HG02981 (cell line): ENCODE data around the gene WDR81.
"Not testable (repeated sequence)": the region's sequence is repeated elsewhere in the genome, so short reads cannot be mapped to it uniquely, and the experiment has no call there.

Experiments
- ATAC-seq: cut with Tn5 transposase; IDR thresholded peaks from one replicate; pipeline ENCODE4 v1.9.1; 2021; ENCODE audit warnings: mild to moderate bottlenecking, moderate library complexity; ENCODE audit not compliant: unreplicated experiment

The WDR81 gene

DNA sequence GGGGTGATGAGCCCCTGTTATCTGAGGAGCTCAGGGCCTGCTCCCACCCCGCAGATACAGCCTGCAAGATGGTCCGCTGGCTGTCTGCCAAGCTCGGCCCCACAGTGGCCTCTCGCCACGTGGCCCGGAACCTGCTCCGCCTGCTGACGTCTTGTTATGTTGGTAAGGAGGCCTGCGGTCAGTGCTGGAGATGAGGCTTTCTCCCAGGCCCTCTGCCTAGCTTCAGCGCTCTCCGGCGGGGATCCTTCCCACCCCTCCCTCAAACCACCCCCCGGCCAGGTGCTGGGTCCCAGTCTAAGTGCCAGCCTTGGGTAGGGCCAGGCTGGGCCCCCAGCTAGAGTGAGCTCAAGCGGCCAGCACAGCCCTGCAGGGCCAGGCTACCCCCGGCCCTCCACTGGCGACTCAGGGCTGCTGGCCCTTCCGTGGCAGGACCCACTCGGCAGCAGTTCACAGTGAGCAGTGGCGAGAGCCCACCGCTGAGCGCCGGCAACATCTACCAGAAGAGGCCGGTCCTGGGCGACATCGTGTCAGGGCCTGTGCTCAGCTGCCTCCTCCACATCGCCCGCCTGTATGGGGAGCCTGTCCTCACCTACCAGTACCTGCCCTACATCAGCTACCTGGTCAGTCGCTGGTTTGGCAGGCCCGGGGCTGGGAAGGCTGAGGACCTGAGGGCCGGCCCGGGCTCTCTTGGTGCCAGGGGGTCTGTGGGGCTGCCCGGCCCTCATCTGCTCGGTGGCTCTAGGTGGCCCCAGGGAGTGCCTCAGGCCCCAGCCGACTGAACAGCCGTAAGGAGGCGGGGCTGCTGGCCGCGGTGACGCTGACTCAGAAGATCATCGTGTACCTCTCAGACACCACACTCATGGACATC, 6.1 kb downstream of the WDR81 start:
- ATAC-seq, result no peak

GRCh38 chr17:1731194-1731506, 6.6 kb downstream of the WDR81 start:
- no peak for ATAC-seq

DNA sequence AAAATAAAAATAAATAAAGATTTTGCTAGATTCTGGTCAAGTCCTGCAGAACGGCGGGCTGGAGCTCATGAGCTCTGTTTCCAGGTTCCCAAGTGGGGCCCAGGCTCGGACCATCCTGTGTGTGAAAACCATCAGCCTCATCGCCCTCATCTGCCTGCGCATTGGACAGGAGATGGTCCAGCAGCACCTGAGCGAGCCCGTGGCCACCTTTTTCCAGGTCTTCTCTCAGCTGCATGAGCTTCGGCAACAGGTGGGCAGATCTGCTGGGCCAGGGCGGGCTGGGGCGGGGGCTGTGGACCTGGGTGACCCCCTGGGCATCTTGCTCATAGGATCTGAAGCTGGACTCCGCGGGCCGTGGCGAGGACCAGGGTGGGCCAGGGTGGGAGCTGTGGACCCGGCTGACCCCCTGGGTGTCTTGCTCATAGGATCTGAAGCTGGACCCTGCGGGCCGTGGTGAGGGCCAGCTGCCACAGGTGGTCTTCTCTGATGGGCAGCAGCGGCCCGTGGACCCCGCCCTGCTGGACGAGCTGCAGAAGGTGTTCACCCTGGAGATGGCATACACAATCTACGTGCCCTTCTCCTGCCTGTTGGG, 7.8 kb downstream of the WDR81 start:
- ATAC-seq, result no peak

DNA sequence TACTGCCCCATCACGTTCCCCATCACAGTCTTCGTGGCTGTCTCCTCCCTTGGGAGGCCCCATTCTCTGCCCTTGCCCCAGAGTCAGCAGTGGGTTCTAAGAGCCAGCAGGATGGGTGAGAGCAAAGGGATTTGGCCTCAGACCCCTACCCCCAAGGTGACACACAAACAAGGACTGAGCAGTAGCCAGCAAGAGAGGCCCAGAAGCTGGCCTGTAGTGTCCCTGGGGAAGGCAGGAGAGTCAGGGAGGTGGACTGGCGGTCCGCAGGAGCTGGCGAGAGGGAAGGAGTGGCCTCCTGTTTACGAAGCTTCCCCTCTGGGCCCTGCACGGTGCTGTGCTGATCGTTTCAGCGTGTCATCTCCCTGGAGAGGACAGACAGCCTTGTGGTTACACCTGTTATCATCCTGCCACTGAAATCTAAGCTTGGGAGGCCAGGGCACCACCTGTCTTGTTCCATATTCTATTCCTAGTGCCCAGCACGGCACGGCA, 8.4 kb downstream of the WDR81 start:
- ATAC-seq, result no peak

DNA sequence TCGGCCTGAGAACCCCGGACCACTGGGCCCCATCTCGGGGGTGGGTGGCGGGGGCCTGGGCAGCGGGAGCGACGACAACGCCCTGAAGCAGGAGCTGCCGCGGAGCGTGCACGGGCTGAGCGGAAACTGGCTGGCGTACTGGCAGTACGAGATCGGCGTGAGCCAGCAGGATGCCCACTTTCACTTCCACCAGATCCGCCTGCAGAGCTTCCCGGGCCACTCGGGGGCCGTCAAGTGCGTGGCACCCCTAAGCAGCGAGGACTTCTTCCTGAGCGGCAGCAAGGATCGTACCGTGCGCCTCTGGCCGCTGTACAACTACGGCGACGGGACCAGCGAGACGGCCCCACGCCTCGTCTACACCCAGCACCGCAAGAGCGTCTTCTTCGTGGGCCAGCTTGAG, 9.3 kb downstream of the WDR81 start:
- no peak for ATAC-seq

DNA sequence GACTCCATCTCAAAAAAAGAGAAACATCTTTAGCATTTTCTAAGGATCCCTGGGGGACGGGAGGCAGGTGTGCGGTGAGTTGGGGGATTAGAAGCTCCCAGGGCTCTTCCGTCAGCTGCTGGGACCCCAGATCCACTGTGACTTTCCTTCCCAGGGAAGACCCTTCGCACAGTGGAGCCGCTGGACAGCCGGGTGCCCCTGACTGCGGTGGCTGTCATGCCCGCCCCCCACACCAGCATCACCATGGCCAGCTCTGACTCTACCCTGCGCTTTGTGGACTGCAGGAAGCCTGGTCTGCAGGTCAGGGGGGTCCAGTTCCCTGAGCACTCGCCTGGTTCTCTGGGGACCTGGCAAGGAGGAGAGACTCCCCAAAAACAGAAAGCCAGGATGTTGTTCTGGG, 10.9 kb downstream of the WDR81 start:
- ATAC-seq, result no peak

GRCh38 chr17:1735834-1736347, 11.4 kb downstream of the WDR81 start:
- ATAC-seq, result no peak

- no peak for ATAC-seq
These were observed 12.1 kb downstream of the WDR81 start for GRCh38 chr17:1736348-1737281.

DNA sequence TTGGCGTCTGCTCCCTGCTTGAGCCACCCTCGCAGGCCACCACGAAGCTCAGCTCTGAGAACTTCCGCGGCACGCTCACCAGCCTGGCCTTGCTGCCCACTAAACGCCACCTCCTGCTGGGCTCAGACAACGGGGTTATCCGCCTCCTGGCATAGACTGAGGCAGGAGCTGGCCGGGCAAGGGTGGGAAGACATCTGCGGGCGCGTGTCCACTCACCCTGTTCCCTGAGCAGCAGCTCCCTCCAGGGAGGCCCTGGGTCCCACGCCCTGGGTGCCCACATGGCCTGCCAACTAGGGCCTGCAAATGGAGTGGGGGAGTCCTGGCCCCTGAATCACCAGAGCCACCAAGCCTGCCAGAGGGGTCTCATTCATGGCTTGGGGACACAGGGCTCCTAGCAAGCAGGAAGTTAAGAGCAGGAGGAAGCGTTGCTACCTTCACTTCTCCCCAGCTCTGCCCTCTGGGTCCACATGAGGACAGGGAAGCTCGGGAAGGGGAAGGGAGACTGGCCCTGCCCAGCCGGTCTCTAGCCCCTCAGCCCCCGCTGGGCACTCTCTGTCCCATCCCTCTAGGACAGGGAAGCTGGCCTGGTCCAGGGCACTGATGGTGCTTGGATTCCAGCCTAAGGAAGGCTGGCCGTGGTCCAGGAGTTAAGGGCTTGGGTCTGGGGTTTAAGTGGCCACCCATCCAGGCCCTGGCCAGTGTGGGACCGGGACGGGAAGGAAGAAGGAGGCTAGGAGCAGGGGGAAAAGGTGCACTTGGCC, 13.2 kb downstream of the WDR81 start:
- ATAC-seq, result no peak

DNA sequence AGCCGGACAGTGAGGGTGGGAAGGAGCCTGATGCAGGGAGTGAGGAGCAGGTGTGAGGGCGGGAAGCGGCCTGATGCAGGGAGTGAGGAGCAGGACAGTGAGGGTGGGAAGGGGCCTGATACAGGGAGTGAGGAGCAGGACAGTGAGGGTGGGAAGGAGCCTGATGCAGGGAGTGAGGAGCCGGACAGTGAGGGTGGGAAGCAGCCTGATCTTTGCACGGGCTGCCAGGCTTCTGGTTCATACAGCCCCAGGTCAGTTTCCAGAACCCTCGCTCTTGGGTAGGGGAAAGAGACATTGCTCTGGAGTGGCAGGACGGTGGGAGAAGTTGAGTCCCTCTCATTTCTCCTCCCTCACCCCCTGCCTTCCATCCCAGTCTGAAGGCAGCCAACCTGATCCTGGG, 17.4 kb downstream of the WDR81 start:
- ATAC-seq, result not testable (repeated sequence)

GRCh38 chr17:1742371-1743087, 18.0 kb downstream of the WDR81 start, which contains the start of gene SERPINF2:
SERPINF2 (plus strand) TSS chr17:1742871; CDS start chr17:1744996, 2,125 bp downstream.
- ATAC-seq, result no peak

DNA sequence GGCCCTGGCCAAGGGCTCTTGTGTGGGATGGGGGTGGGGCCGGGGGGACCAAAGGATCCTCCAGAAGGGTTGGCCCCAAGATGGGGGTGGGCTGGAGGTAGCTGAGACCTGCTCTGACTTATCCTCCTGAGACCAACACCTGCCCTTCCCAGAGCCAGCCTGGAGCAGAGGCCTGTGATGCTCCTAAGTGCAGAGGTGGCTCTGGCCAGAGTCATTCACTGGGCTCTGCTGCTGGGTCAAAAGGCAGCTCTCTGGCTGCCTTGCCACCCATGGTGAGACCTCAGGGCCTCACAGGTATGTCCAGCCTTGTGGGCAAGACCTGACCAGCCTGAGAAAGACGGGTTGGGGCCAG, 18.6 kb downstream of the WDR81 start:
- ATAC-seq, result no peak

- ATAC-seq, result no peak
These were observed 20.3 kb downstream of the WDR81 start for GRCh38 chr17:1744551-1745512.

DNA sequence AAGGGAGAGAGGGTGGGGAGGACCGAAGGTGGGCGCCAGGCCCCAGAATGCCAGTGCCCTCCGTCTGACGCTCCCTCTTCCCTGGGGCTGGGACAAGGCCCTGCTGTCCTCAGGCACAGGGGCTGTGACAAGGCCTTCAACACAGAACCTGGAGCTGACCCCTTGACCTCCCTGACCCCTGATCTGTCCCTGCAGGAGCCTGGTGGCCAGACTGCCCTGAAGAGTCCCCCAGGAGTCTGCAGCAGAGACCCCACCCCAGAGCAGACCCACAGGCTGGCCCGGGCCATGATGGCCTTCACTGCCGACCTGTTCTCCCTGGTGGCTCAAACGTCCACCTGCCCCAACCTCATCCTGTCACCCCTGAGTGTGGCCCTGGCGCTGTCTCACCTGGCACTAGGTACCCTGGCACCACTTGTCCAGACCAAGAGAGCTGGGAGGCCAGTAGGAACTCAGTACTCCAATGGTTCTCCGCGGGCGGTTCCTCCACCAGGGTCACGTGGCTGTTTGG, 21.1 kb downstream of the WDR81 start:
- ATAC-seq, result no peak

DNA sequence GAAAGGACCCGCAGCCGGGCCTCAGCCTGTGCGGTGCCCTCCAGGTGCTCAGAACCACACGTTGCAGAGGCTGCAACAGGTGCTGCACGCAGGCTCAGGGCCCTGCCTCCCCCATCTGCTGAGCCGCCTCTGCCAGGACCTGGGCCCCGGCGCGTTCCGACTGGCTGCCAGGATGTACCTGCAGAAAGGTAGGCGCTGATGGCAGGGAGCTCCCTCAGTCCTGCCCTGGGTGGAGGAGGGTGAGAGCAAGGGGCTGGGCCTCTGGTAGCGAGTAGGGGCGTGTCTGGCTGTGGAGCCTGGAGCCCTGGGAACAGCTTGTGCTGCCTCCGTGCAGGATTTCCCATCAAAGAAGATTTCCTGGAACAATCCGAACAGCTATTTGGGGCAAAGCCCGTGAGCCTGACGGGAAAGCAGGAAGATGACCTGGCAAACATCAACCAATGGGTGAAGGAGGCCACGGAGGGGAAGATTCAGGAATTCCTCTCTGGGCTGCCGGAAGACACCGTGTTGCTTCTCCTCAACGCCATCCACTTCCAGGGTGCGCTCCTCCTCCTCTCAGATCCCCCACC, 22.6 kb downstream of the WDR81 start:
- ATAC-seq, result no peak

DNA sequence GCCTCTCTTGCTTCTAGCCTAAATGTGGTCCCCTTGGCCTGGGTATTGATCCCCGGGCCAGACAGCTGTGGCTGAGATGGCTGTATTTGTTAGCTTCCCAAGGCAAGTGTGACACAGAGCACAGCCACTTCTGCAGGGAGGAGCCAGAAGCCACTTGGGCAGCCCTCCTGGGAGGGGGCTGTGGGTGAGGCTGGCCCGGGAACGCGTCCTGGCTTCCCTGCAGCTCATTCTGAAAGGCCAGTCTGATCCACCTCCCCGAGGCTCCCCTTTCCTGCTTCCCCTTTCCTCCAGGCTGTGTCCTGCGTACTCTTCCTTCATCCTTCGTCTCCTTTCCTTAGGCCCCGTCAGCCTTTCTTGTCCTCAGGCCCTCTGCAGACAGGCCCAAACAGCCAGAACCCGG, 26.1 kb downstream of the WDR81 start:
- ATAC-seq, result no peak

DNA sequence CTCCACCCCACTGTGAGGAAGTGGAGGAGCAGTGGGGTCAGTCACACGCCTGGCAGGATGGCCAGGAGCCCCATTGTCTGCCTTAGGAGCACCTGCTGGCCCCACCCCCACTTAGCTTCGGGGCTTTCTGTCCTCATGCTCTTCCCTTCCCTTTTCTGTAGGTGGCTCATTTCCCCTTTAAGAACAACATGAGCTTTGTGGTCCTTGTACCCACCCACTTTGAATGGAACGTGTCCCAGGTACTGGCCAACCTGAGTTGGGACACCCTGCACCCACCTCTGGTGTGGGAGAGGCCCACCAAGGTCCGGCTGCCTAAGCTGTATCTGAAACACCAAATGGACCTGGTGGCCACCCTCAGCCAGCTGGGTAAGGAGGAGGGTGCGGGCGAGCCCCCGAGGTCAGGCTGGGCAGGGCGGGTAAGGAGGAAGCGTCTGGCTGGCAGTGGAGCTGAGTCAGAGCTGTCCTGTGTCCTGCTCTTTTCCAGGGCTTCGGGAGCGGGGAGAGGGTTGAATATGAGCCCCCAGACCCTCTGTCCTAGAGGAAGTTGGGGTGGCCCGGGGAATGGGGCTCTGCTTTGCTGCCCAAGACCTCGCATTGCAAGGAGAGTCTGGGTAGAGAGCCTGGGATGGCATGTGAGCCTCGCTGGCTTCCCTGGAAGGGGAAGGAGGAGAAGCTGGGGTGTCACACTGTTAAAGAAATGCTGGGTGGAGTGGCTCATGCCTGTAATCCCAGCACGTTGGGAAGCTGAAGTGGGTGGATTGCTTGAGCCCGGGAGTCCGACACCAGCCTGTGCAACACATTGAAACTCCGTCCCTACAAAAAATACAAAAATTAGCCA, 28.1 kb downstream of the WDR81 start:
- no peak for ATAC-seq
